ENCODE data around the gene F3.

The F3 gene

DNA sequence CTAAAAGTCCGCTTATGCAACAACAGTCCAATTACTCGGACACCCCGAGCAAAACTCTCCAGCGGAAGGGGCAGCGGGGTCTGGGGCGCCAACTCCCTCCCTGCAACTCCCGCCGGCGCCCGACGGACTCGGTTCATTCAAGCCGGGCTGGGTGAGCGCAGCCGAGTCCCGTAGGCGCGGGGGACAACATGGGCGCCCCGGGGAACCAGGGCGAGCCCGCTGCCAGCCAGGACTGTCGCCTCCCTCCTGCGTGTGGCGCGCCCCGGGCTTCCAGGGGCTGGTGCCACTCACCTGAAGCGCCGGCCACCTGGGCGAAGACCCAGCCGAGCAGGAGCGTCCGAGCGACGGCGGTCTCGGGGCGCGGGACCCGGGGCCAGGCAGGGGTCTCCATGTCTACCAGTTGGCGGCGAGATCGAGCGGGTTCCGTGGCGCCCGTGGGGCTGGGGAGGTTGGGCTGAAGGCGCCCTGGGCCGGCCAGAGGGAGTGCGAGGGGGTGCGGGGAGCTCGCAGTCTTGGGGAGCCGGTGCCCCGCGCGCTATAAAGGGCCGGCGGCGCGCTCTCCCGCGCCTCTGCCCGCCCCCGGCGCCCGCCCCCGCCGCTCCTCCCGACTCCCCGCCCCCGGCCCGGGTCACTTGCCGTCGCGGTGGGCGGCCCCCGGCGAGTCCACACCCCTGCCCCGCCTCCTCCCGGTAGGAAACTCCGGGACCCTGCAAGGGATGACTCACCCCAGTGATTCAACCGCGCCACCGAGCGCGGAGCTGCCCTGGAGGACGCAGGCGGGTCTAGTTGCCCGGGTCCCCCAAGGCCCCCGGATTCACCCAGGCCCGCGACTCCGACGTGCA lies at the start of gene F3:
Gene F3, minus strand, starts transcription at position 514 of the 842 bp plus-strand sequence. Its CDS starts 123 bp downstream, at position 391.
- peak within 1 kb of the TSS; percentile 96 for H3K4me3 ChIP-seq (ENCODE audit: low read depth, low read length)
- TF ChIP-seq MYC (IDR thresholded peaks at IDR 0.05; ENCODE audit: low read depth, low read length) (no peak; the same call in 1 of the 2 replicates), POLR2A (IDR thresholded peaks at IDR 0.05; ENCODE audit: extremely low read depth, insufficient read length) (peak; percentile 79)
- TF ChIP-seq, protein P1, sequence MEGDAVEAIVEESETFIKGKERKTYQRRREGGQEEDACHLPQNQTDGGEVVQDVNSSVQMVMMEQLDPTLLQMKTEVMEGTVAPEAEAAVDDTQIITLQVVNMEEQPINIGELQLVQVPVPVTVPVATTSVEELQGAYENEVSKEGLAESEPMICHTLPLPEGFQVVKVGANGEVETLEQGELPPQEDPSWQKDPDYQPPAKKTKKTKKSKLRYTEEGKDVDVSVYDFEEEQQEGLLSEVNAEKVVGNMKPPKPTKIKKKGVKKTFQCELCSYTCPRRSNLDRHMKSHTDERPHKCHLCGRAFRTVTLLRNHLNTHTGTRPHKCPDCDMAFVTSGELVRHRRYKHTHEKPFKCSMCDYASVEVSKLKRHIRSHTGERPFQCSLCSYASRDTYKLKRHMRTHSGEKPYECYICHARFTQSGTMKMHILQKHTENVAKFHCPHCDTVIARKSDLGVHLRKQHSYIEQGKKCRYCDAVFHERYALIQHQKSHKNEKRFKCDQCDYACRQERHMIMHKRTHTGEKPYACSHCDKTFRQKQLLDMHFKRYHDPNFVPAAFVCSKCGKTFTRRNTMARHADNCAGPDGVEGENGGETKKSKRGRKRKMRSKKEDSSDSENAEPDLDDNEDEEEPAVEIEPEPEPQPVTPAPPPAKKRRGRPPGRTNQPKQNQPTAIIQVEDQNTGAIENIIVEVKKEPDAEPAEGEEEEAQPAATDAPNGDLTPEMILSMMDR (IDR thresholded peaks at IDR 0.05; ENCODE audit: low read depth, low read length) = no peak
- TF ChIP-seq, protein P2, sequence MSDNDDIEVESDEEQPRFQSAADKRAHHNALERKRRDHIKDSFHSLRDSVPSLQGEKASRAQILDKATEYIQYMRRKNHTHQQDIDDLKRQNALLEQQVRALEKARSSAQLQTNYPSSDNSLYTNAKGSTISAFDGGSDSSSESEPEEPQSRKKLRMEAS (IDR thresholded peaks at IDR 0.05; ENCODE audit: low read depth, low read length) = no peak
- peak; percentile 94 for DNase-seq (ENCODE audit: low read depth)

DNA sequence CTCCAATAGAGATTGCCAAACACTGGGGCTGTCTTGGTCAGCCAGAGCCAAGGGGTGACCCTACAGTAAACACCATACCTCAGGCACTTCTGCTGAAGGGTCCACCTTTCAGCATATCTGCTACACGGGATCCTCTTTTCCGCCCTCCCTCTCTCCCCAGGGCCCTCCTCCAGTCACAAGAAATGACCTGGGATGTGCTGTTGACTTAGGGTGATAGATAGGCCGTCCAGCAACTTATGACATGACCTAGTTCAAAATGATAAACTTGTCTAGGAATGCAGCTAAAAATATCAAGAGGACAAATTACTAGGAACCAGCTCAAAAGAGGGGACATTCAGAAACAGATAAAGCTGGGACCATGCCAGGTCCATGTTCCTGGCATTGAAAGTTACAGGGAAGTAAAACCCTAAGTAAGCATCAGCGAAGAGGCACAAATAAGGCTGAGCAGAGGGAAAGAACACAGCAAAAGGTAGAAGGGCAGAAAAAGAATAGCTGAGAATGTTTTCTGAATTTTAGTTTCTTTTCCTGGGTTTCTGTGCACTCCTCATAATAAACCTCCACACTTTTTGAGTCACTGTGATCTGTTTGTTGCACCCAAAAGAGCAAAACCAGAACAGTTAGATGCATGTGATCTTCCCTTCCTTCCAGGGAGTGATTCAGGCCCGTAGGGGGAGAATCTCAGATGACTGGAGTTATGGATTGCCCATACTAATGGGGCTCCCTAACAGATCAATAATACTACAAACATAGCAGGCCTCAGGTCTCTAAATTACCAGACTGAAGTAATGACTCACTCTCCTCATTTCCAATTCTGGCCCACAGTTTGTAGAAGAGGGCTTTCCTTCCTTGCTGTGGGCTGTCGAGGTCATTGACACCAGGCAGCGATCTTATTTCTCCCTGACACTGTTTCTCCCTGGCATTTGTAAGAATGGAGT lies 48.9 kb upstream of the F3 start:
- TF ChIP-seq, protein P2 (IDR thresholded peaks at IDR 0.05; ENCODE audit: low read depth, low read length) = no peak
- TF ChIP-seq MYC (IDR thresholded peaks at IDR 0.05; ENCODE audit: low read depth, low read length) (no peak), POLR2A (IDR thresholded peaks at IDR 0.05; ENCODE audit: extremely low read depth, insufficient read length) (no peak)
- TF ChIP-seq, protein P1 (IDR thresholded peaks at IDR 0.05; ENCODE audit: low read depth, low read length) = no peak
- DNase-seq (ENCODE audit: low read depth) = no peak
- H3K4me3 ChIP-seq (ENCODE audit: low read depth, low read length) = no peak overlapping the region

DNA sequence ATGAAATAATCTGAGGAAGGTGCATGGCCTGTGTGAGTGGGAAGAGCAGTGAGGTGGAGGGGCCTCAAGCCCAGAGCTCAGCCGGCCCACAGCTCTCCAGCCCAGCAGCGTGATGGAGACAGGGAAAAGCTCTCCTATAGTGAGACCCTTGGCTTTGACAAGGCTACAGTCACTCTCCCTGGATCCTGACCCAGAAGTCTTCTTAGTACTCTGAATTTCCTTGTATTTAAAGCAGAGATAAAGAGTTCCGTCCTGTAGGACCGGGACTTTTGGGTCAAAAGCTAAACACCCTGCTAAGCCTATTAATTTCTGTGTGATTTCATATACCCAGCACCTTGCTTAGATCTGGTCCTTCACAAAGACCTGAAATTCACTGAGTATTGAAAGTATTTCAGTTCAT lies 48.2 kb upstream of the F3 start:
- TF ChIP-seq POLR2A (IDR thresholded peaks at IDR 0.05; ENCODE audit: extremely low read depth, insufficient read length) = no peak
- TF ChIP-seq, protein P2 (IDR thresholded peaks at IDR 0.05; ENCODE audit: low read depth, low read length) = no peak
- TF ChIP-seq, protein P1 (IDR thresholded peaks at IDR 0.05; ENCODE audit: low read depth, low read length) = no peak
- no peak for TF ChIP-seq MYC (IDR thresholded peaks at IDR 0.05; ENCODE audit: low read depth, low read length)
- H3K4me3 ChIP-seq (ENCODE audit: low read depth, low read length) = no peak overlapping the region
- DNase-seq (ENCODE audit: low read depth) = no peak

DNA sequence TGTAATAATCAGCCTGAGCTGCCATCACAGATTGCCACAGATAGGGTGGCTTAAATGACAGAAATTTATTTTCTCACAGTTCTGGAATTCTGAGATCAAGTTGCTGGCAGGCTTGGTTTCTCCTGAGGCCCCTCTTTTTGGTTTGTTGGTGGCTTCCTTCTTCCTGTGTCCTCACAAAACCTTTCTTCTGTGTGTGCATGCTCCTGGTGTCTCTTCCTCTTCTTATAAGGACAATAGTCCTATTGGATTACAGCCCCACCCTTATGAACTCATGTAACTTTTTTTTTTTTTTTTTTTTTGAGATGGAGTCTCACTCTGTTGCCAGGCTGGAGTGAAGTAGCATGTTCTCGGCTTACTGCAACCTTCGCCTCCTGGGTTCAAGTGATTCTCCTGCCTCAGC lies 41.0 kb upstream of the F3 start:
- TF ChIP-seq, protein P1 (IDR thresholded peaks at IDR 0.05; ENCODE audit: low read depth, low read length) = no peak
- TF ChIP-seq MYC (IDR thresholded peaks at IDR 0.05; ENCODE audit: low read depth, low read length) (no peak), POLR2A (IDR thresholded peaks at IDR 0.05; ENCODE audit: extremely low read depth, insufficient read length) (no peak)
- TF ChIP-seq, protein P2 (IDR thresholded peaks at IDR 0.05; ENCODE audit: low read depth, low read length) = no peak
- DNase-seq (ENCODE audit: low read depth) = peak; percentile 42
- no peak overlapping the region for H3K4me3 ChIP-seq (ENCODE audit: low read depth, low read length)

DNA sequence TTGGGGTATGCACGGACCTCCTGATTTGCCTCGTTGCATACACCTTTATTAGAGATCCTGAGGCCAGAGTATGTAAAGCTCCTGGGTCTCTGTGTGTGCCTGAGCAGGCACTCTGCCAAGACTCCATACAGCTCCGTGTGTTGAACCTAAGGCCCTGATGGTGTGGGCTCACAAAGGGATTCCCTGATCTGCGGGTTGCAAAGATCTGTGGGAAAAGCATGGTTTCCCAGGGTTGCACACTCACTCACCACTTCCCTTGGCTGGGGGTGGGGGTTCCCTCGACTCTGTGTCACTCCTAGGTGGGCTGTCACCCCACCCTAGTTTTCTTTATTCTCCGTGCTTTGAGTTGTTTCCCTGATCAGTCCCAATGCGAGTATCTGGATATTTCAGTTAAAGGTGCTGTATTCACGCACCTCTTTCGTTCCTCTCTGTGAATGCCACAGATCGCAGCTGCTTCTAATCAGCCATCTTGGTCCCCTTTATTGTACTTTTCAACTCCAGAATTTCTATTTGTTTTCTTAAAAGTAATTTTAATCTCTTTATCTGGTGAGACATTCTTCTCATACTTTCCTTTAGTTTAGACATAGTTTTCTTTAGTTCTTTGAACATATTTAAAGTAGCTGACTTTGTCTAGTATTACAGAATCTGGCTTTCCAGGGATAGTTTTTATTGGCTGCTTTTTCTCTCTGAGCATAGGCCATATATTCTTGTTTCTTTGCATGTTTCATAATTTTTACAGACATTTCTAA lies 39.0 kb upstream of the F3 start:
- DNase-seq (ENCODE audit: low read depth) = no peak
- no peak overlapping the region for H3K4me3 ChIP-seq (ENCODE audit: low read depth, low read length)
- no peak for TF ChIP-seq MYC (IDR thresholded peaks at IDR 0.05; ENCODE audit: low read depth, low read length)
- TF ChIP-seq POLR2A (IDR thresholded peaks at IDR 0.05; ENCODE audit: extremely low read depth, insufficient read length) = no peak
- TF ChIP-seq, protein P1 (IDR thresholded peaks at IDR 0.05; ENCODE audit: low read depth, low read length) = no peak
- TF ChIP-seq, protein P2 (IDR thresholded peaks at IDR 0.05; ENCODE audit: low read depth, low read length) = no peak
